Lower leg skin (tissue), 3 donors: Measurements from ENCODE around the gene STAT2.

ENCODE experiments used
- CTCF ChIP-seq, 3 donors: fragments of 450-650 bp; IDR thresholded peaks; one replicate each; pipeline ENCODE4 v1.5.1; 2016; ENCODE audit warnings: antibody characterized with exemption in 3 of 3, mild to moderate bottlenecking in 3 of 3, moderate library complexity in 2 of 3
- POLR2A ChIP-seq, 2 donors: fragments of 450-650 bp; IDR thresholded peaks; one replicate each; pipeline ENCODE4 v1.6.1; 2016 to 2017; ENCODE audit warnings: antibody characterized with exemption in 2 of 2, mild to moderate bottlenecking in 1 of 2, moderate library complexity in 1 of 2

GRCh38 chr12:56326533-56326932 is 33.4 kb downstream of the STAT2 start:
- TF ChIP-seq CTCF (IDR thresholded peaks at IDR 0.05), result no peak
- TF ChIP-seq POLR2A (IDR thresholded peaks at IDR 0.05), result no peak
